ENCODE measurements around the gene NCSTN.
"Not testable (repeated sequence)": the region's sequence is repeated elsewhere in the genome, so short reads cannot be mapped to it uniquely, and the experiment has no call there.

NCSTN gene

DNA sequence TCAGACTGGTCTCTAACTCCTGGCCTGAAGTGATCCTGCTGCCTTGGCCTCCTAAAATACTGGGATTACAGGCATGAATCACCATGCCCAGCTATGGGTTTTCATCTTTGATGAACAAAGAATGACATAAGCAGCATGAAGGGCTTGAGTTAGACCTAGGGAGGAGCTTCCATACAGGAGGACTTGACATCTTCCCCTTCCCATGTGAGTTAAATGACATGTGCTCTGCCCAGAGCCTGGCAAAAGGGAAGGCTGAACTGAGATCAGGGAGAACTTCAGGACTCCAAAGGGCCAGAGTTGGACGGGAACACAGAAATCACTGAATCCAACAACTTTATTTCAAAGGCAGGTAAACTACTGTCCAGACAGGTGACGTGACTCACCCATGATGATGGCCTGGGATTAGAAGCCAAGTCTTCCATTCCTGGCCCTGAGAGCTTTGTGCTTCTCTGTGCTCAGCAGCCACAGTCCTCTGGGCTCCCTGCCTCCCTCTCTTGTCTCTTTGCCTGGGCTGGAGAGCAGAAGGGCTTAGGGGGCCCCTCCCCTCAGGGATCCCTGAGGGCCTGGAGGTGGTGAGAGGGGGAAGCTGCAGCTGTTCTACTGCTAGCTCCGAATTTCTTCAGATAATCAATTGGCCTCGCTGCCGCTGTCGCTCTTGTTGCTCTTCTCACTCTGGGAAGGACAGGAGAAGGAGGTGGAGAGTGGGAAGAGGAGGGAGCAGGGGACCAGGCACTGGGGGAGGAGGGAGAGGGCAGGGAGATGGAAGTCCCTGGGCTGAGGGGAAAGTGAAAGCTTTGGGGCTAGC lies 31.3 kb downstream of the NCSTN start:
- no peak for DNase-seq

DNA sequence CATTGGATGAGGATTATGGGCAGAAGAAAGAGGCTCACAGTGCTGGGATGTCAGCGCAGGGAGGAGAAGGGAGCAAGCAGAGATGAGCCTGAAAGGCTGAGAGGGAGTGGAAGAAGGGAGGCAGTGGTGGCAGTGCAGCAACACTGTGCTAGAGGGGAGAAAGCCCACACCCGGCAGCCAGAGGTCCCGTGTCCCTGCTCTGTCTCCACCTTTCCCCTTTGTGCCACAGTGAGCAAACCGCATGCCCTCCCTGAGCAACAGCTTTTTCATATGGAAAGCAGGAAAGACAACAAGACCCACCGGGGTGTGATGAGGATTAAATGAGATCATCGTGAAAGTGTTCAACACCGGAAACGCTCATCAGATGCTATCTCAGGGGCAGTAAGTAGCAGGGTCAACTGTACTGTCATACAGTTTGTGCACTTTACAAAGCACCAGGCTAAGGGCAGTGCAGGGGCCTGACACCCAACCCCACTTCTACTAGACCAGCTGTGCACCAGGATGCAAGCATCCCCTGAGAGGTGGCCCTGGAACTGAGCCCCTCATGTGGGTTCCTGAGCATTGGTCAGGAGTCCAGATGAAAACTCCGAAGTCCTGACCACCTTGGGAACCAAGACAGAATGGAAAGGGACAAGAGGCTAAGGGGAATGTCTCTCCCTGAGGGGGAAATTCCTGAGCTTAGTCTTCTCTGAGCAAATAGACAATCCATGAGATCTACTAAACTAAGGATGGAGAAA lies 32.8 kb downstream of the NCSTN start:
- DNase-seq, result no peak

DNA sequence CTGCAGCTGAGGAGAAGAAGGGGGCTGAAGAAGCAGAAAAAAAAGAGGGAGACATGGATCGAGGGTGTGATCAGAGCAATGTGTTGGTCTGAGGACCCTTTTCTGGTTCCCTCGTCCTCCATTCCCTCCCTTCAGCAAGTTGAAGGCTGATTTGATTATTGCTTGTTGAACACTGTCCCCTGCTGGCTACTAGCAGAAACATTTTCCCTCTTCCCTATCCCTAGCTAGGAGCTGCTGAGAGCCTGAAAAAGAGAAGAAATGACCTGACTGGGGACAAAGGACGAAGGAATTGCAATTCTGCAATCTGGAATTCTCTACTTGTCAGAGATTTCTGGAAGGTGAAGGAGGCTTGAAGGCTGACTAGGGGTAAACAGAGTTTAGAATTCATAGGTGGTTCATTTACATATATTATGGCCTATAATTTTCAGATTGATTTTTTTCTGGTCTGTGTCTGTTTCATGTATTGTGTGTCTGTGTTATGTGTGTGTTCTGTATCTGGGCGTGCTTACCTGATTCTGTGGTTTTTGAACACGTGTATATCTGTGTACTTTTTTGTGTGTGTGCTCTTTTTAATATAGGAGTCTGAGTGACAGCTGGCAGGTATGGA lies 33.4 kb downstream of the NCSTN start:
- DNase-seq, result no peak

DNA sequence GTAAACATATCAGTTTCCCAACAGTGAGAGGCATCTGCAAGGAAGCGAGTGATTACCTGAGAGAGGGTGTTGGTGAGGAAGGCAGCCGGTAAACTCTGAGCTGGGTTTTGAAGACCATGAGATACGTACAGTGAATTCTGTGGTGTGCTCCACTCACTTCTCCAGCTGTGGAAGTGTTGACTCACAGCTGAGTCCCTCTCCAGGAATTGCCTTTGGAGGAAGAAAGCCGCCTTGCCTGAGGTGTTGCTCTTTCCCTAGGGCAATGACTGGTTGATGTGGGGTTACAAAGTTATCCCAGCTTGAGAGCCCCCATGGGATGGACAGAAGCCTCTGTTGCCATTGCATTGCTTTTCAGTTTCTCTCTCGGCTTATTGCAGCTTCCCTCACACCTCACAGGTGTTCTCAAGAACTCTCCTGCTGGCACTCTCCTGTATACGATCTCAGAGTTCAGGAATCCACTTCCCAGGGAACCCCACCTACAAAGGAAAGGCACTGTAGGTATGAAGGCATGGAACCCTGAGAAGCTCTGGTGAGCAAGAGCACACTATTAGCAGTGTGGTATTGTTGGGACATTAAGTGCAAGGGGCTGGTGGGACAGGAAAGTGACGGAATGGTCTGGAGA lies 34.5 kb downstream of the NCSTN start:
- DNase-seq, result no peak

DNA sequence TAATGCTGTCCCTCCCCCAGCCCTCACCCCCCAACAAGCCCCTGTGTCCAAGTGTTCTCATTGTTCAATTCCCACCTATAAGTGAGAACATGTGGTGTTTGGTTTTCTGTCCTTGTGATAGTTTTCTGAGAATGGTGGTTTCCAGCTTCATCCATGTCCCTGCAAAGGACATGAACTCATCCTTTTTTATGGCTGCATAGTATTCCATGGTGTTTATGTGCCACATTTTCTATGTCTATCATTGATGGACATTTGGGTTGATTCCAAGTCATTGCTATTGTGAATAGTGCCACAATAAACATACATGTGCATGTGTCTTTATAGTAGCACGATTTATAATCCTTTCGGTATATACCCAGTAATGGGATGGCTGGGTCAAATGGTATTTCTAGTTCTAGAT lies 41.6 kb downstream of the NCSTN start:
- DNase-seq, result not testable (repeated sequence)

DNA sequence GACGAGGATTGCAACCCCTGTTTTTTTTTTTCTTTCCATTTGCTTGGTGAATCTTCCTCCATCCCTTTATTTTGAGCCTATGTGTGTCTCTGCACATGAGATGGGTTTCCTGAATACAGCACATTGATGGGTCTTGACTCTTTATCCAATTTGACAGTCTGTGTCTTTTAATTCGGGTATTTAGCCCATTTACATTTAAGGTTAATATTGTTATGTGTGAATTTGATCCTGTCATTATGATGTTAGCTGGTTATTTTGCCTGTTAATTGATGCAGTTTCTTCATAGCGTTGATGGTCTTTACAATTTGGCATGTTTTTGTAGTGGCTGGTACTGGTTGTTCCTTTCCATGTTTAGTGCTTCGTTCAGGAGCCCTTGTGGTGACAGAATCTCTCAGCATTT lies 45.2 kb downstream of the NCSTN start:
- not testable (repeated sequence) for DNase-seq

DNA sequence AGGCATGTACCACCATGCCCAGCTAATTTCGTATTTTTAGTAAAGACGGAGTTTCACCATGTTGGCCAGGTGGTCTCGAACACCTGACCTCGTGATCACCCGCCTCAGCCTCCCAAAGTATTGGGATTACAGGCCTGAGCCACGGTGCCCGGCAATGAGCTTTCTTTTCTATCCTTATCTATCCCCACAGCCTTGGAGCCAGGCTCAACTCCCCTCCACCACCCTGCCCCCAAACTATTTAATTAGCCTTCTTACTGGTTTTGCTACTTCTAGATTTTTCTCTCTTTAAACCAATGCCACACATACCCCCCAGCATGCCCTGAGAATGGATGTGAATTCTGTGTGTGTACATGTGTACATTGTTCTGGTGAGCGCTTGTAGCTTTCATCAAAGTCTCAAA lies 51.5 kb downstream of the NCSTN start:
- DNase-seq, result no peak

DNA sequence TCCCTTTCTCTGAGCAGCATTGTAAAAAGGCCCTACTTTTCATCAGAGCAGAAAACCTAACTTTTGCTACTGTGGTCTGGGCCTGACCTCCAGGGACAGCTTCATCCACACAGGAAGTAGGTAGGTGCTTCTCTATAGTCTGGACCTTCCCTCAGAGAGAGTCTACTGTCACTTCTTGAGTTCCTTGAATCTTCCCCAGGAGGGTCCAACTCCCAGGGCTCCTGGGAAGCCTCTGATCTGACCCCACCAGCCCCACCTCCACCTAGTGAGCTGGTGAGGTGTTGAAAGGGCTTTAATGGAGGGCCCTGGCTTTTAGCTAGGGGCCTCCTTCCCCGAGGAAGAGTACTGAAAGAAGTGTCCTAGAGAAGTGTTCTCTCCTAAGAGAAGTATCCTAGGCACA lies 54.5 kb downstream of the NCSTN start:
- DNase-seq, result no peak

DNA sequence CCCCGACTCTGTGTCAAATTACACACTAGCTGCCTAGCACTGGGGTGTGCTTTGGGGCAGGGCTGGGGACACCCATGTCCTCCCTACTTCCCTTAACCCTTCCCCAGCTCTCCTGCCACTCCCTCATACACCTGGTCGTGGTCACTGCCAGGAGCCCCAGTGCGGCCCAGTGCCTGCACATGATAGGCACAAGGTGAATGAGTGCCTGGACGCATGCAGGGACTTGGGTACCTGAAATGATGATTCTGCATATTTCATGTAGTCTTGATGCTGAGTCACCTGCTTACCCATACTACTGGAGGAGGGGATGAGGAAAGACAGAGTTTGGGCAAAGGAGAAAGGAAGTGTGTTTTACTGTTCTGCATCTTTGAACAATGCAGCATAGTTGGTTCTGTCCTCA lies 55.6 kb downstream of the NCSTN start:
- no peak for DNase-seq

DNA sequence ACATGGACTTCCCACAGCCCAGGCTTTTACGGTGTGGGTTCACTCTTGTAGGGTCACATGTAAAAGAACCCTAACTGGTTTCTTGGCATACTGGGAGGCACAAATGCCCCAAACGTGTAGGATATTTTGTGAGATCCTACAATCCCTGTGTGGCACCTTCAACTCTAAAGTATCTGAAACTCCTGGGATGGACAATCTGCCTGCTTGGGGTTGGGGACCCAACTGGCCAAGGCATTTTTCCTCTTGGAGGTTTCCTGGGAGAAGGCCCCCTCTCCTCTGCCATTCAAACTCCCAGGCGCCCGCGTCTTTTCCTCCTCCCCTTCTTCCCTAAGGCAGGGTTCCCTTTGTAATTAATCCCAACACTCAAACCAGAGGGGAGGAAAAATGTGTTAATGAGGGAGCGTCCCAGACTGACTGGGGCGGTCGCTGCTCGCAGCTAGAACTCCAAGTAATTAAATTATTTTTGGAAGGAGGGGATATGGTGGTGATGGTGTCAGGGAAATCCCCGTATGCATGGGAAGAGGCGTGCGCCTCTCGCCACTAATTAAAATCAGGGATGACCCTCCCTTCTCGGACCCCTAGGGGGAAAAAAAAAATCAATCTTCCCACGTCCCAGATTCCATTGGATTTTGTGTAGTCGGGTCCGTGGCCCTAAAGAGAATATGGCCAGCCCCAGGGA lies 56.5 kb downstream of the NCSTN start:
- no peak for DNase-seq

DNA sequence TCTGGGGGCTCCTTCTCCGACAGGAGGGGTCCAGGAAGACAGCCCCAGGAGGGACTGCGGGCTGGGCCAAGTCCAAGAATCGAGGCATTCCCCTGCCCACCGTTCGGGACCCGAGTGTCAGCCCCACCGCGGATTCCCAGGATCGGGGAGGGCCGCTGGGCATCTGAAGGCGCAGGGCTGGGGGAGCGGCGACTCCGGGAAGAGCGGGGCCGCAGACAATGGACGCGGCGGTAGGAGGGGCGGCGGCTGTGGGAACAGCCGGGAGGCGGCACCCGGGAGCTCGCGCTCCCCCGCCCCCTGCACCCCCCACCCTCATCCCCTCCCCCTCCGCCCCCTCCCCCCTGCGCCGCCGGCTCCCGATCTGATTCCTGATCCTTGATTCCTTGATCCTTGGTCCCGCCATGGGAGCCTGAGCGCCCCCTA lies 57.1 kb downstream of the NCSTN start, which contains the start of gene VANGL2:
TSS of gene VANGL2 (plus strand) at position 342 of the 423 bp plus-strand sequence. CDS start 15,274 bp downstream, outside the sequence.
- no peak for DNase-seq

DNA sequence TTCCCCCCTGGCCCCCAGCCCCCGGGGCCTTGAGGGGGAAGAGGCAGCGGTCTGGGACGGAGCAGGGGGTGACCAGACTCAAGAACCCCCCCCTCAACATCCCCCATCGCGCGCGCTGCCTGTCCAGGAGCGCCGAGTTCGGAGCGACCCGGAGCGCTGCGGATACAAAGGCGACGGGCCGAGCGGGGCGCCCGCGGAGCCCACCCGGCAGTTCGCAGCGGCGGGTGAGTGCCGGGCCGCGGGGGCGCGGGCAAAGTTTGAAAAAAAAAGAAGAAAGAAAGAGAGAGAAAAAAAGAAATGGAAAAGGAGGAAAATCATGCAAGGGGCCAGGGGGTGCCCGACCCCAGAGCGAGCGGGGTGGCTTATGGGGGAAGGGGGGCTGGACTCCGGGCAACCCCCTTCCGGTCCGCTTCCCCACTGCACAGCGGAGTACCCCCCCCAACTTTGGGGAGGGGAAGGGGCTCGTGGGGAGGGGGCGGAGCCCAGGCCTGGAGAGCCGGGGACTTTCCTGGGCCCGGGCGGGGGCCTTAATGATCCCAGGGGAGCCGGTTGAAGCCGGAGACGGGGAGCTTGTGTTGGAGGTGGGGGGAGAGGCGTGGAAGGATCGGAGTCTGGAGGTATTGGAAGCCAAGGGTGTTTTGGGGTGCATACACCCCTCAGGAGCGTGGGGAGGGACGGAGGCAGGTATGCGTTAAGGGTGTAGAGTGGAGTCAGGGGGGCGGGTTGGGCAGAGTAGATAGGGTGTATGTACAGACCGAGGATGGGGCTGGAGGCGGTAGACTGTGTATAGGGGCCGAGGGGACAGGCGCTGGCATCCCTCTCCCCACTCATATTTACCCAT lies 57.7 kb downstream of the NCSTN start:
- DNase-seq, result no peak

DNA sequence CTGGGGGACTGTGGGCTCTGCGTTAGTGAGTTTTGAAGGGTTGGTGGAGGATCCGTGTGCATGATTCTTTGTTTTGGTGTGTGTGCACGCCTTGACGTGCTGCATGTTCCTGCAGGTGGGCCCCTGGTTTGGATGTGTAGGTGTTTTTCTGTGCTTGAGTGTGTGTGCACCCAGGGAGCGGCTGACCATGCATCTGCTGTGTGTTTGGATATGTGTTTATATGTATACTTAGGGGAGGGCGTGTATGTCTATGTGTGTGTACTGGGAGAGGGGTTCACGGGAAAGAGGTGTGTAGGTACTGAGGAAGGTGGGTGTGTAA lies 58.3 kb downstream of the NCSTN start:
- DNase-seq, result no peak

DNA sequence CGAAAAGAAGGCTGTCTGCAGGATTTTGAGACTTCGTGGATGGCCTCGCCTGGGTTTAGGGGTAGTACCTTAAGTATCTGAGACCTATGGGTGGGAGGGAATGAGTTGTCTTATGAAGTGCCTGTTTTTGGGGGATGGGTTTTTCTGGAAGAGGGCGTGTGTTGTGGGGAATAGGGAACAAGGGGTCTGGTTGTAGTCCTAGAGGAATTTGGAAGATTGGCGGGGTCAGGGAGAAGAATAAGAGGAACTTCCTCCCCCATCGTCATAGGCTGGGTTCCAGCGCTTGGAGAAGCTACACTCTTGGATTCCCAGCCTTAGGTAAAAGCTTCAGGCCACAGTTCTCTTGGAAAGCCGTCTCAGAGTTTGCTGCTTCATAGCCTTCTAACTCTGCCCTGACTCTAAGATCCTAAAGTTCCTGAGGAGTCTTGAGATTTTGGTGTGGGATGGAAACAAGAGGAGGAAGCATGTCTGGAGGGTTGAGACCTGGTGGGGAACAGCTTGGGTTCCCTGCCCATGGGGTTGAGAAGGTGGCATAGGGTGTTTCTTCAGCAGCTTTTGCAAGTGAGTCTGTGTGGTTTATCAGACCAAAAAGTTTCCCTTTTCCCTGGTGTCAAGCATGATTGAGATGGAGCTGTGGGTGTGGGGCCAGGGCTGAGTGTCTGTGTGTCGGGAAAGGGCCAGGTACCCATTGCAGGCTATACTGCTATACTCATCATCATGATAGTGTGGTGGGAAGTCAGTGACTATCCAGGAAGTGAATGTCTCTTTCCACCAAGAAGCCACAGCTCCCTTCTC lies 59.0 kb downstream of the NCSTN start:
- no peak for DNase-seq

DNA sequence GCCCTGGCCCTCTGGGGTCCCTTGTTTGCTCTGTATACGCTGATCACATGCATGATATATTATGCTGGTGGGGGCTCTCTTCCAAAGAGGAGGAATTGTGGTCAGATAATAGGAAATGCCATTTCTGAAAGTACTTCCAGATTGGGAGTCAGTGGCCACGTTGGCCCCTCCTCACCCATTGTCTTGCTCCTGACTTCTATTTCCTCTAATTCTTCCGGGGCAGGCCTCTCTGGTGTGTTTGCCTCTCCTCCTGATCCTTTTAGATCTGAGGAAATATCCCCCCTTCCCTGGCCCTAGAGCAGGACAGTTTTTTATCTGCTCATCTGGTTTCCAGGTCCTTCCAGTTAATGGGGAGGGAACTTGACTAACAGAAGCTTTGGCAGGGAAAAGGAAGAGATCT lies 60.1 kb downstream of the NCSTN start:
- no peak for DNase-seq

DNA sequence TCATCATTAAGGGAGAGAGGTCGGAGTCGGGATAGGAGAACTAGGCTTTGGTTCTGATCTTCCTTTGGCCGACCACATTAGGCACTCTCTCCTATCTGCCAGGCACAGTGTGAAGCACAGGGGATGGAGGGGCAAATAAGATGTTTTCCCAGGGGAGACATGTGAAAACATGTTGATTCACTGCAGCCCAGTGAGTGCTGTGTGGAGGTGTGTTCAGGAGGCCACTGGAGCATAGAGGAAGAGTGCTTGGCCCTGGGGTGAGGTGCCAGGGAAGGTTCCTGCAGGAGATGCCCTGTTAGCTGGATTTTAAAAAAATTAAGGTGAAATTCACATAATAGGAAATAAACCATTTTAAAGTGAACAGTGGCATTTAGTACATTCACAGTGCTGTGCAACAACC lies 60.9 kb downstream of the NCSTN start:
- DNase-seq, result no peak

DNA sequence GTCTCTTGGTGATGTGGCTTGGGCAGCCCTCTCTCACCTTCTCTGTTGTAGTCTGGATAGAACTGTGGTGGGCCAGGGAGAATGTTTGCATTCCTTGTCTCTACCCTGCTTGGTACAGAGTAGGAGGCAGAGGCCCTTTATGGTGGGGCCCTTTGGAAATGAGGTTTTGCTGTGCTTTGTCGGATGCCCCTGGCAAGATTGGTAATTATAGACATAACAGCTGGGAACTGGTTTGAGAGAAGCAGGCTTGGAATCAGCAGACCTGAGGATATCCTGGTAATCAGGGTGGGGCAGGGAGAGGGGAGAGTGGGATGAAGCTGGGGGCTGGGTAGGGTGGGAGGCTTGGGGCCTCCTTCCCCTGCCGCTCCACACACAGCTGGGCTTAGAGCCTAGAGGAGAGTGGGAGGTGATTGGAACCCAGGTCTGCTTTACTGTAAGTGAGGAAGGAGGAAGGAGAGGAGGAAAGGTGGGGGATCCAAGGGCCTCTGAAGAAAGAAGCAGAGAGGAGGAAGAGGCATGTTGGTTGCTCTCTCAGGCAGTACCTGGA lies 62.2 kb downstream of the NCSTN start:
- no peak for DNase-seq

DNA sequence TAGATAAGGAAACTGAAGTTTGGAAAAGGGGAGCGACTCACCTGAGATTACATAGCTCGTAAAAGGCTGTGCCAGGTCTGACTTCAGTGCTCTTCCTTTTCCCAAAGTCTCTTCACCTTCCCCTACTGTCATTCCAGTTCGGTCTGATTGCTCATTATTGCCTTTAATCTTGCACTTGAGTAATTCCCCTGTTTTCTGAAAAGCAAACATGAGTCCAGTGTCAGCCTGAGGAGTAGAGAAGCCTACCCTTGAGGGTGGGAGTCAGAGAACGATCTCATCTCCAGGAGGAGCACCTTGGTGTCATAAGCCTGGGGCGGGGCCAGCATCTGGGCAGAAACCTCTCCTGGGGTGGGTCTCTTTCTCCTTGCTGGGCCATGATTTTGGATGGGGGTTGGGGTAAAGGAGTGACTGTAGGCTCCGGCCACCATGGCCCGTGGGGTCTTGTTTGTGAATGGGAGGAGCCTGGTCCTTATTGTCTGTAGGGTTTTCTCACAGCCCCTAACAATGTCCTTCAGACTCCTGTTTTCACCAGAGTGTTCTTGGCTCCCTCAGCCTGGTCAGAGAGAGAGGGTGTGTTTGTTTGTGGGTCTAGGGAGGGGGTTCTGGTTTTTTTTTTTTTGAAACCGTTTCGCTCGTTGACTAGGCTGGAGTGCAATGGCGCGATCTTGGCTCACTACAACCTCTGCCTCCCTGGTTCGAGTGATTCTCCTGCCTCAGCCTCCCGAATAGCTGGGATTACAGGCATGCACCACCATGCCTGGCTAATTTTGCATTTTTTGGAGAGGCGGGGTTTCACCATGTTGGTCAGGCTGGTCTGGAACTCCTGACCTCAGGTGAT lies 63.2 kb downstream of the NCSTN start:
- no peak for DNase-seq

DNA sequence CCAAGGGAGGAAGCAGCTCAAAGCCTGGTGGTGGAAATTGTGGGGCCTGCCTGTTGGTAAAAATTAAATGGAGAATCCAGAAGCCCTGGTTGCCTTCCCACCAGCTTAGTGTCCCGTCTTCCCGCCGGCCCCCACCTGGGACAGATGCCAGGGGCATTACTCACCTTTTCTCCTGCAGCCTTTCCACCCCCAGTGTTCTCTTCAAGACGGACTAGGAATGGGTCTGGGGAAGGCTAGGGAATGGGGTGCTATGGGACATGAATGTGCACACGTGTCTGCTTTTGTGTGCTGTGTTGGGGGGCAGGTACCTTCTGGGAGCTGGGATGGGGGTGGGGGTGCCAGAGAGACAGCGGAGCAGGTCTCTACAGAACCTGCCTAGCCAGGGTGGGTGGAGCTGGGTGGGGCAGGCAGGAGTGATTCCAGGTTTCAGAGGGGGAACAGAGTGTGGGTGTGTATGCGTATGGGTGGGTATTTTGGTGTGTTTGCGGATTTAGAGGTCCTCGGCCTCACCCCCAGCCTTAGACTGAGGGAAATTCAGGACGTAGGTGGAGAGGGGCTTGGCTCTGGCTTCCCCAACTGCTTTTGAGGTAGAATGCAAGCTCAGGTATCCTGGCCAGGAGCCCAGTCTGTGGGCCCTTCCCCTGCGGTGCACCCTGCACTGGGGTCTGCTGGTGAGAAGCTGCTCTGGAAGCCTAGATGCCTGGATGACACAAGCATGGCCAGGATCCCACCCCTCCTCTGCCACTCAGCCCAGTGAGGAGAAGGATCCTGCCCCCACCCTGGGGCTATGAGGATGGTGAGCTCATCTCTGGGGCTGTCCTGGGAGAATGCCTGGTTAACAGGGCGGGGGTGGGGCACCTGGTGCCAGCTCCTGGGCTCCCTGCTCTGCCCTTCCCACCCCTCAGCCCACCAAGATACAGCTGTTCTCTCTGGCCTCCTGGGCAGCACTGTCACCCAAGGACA lies 64.9 kb downstream of the NCSTN start:
- no peak for DNase-seq

Data from stimulated activated naive CD4-positive, alpha-beta T cell treated with Interleukin-2 at 50 U/mL for 16 hours (primary cell).